ENCODE results near the gene UBR1.

The UBR1 gene

DNA sequence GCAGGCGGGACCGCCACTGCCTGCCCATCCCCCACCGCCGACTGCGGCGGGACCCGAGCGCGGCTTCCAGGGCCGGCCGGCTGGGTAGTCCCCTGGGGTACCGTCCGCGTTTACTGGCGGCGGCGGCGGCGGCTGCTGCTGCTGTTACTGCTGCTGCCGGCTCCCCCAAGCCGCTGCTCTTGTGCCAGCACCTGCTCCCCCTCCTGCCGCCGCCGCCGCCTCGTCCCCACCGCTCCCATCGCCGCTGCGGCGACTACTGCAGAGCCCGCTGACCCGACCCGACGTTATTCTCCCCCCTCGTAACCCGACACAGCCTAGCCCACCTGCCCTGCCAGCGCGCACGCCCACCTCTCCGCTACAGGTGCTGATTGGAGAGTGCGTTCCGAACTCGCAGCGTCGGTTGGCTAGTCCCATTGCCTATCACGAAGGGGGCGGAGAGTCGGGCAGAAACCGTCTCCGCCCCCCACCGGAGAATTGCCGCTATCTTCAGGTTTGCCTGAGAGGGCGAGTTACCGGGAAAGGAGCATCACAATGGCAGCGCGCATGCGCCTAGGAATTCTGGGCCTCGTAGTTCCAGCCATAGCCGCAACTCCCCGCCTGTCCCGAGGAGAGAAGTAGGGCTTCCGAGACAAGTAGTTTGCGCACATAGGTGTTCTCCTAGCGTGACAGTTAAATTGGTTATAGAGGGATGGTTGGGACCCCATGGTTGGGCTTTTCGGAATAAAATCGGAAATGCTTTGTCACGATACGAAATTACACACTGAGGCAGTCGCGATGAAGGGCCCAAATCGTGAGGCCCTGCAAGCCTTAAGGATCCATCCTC lies 185.1 kb downstream of the UBR1 start, which contains the start of gene TTBK2:
Gene TTBK2, minus strand, starts transcription at position 260 of the 823 bp plus-strand sequence. CDS start 42,161 bp downstream, outside the sequence.
- Histone ChIP-seq H3K27ac (no peak within 1 kb of the TSS; the same call in 1 of the 2 replicates), H3K4me2 (peak within 1 kb of the TSS; percentile 71)

DNA sequence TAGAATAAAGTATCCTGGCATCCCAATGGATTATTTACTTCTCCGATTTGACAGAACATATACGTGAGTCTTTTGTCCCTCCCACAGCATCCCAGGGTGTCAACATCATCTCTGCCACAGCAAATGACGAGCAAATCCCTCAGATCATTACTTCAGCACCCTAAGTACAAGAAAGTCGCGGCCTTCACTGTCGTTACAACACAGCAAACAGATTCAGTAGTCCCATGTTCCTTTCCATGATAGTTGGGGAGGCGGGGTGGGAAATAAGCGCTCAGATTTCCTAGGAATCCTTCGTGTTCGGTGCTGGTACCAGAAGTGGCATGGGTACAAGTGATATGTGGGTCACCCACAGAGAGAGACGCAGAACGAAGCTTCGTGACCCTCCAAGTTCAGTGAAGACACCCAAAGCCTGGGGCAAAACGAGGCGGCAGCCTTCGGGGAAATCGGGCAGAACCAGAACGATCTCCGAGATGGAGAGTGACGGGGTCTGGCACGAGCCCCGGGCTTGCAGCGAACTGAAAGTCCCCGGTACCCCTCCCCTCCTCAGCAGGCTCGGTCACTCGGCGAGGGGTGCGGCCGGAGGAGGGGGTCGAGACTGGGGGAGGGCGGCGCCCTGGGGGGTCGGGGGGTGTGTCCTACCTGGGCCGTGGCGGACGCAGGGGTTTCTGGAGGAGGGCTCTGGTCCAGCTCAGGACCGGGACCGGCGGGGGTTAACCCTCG lies 185.9 kb downstream of the UBR1 start:
- Histone ChIP-seq H3K4me3 (IDR thresholded peaks at IDR 0.05; ENCODE audit: insufficient read depth, low read depth, low read length) (peak overlapping the region; percentile 59), H2AFZ (ENCODE audit: low read depth) (peak overlapping the region; percentile 97), H3K79me2 (ENCODE audit: insufficient read depth, low read depth) (peaks cover 21% of the 10 kb centered on the region), H3K9ac (peak overlapping the region; percentile 35; the same call in 1 of the 2 replicates), H3K36me3 (ENCODE audit: insufficient read depth) (no peaks in the 10 kb centered on the region), H3K27me3 (ENCODE audit: insufficient read depth, low read depth) (no peaks in the 10 kb centered on the region), H3K27ac (no peak overlapping the region; the same call in 1 of the 2 replicates), H4K20me1 (ENCODE audit: insufficient read depth) (0 out of 2 replicates have a peak, but pooled peaks cover 4% of the 10 kb centered on the region), H3K4me1 (ENCODE audit: low read depth, poor library complexity, severe bottlenecking) (peaks cover 45% of the 10 kb centered on the region), H3K4me2 (peak overlapping the region; percentile 63)
- TF ChIP-seq, protein P1, sequence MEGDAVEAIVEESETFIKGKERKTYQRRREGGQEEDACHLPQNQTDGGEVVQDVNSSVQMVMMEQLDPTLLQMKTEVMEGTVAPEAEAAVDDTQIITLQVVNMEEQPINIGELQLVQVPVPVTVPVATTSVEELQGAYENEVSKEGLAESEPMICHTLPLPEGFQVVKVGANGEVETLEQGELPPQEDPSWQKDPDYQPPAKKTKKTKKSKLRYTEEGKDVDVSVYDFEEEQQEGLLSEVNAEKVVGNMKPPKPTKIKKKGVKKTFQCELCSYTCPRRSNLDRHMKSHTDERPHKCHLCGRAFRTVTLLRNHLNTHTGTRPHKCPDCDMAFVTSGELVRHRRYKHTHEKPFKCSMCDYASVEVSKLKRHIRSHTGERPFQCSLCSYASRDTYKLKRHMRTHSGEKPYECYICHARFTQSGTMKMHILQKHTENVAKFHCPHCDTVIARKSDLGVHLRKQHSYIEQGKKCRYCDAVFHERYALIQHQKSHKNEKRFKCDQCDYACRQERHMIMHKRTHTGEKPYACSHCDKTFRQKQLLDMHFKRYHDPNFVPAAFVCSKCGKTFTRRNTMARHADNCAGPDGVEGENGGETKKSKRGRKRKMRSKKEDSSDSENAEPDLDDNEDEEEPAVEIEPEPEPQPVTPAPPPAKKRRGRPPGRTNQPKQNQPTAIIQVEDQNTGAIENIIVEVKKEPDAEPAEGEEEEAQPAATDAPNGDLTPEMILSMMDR (conservative IDR thresholded peaks at IDR 0.05; ENCODE audit: low read depth, low read length), result no peak

More for the DNA sequence above, 185.1 kb downstream of the UBR1 start, which contains the start of gene TTBK2:
- 0 out of 2 replicates have a peak, but pooled peaks cover 4% of the 10 kb centered on the region for H4K20me1 ChIP-seq (ENCODE audit: insufficient read depth)
- H3K36me3 ChIP-seq (ENCODE audit: insufficient read depth), result no peaks in the 10 kb centered on the region
- peaks cover 21% of the 10 kb centered on the region for H3K79me2 ChIP-seq (ENCODE audit: insufficient read depth, low read depth)
- peak within 1 kb of the TSS; percentile 35; the same call in 1 of the 2 replicates for H3K9ac ChIP-seq
- TF ChIP-seq, protein P1 (conservative IDR thresholded peaks at IDR 0.05; ENCODE audit: low read depth, low read length), result no peak
- peak within 1 kb of the TSS; percentile 97 for H2AFZ ChIP-seq (ENCODE audit: low read depth)
- peak within 1 kb of the TSS; percentile 59 for H3K4me3 ChIP-seq (IDR thresholded peaks at IDR 0.05; ENCODE audit: insufficient read depth, low read depth, low read length)
- H3K4me1 ChIP-seq (ENCODE audit: low read depth, poor library complexity, severe bottlenecking), result peaks cover 37% of the 10 kb centered on the region
- H3K27me3 ChIP-seq (ENCODE audit: insufficient read depth, low read depth), result no peaks in the 10 kb centered on the region

GRCh38 chr15:42919308-42919707 lies 186.5 kb downstream of the UBR1 start:
- no peak overlapping the region for H3K9ac ChIP-seq
- peak overlapping the region; percentile 63 for H3K4me2 ChIP-seq
- H3K36me3 ChIP-seq (ENCODE audit: insufficient read depth), result no peaks in the 10 kb centered on the region
- no peaks in the 10 kb centered on the region for H3K27me3 ChIP-seq (ENCODE audit: insufficient read depth, low read depth)
- peak overlapping the region; percentile 97; the same call in 1 of the 2 replicates for H2AFZ ChIP-seq (ENCODE audit: low read depth)
- H3K4me1 ChIP-seq (ENCODE audit: low read depth, poor library complexity, severe bottlenecking), result peaks cover 51% of the 10 kb centered on the region
- H3K27ac ChIP-seq, result no peak overlapping the region
- H3K79me2 ChIP-seq (ENCODE audit: insufficient read depth, low read depth), result peaks cover 21% of the 10 kb centered on the region
- H4K20me1 ChIP-seq (ENCODE audit: insufficient read depth), result 0 out of 2 replicates have a peak, but pooled peaks cover 4% of the 10 kb centered on the region
- no peak overlapping the region for H3K4me3 ChIP-seq (IDR thresholded peaks at IDR 0.05; ENCODE audit: insufficient read depth, low read depth, low read length)
- TF ChIP-seq, protein P1 (conservative IDR thresholded peaks at IDR 0.05; ENCODE audit: low read depth, low read length), result no peak

- Histone ChIP-seq H3K4me2 (peak overlapping the region; percentile 63; the same call in 1 of the 2 replicates), H3K4me1 (ENCODE audit: low read depth, poor library complexity, severe bottlenecking) (peaks cover 53% of the 10 kb centered on the region), H3K36me3 (ENCODE audit: insufficient read depth) (no peaks in the 10 kb centered on the region), H3K79me2 (ENCODE audit: insufficient read depth, low read depth) (peaks cover 21% of the 10 kb centered on the region), H3K27me3 (ENCODE audit: insufficient read depth, low read depth) (no peaks in the 10 kb centered on the region), H3K9ac (no peak overlapping the region), H2AFZ (ENCODE audit: low read depth) (no peak overlapping the region), H3K4me3 (IDR thresholded peaks at IDR 0.05; ENCODE audit: insufficient read depth, low read depth, low read length) (no peak overlapping the region), H4K20me1 (ENCODE audit: insufficient read depth) (0 out of 2 replicates have a peak, but pooled peaks cover 4% of the 10 kb centered on the region), H3K27ac (no peak overlapping the region; the same call in 1 of the 2 replicates)
- TF ChIP-seq, protein P1 (conservative IDR thresholded peaks at IDR 0.05; ENCODE audit: low read depth, low read length), result no peak
These were observed 187.8 kb downstream of the UBR1 start for GRCh38 chr15:42918047-42918446.

Data from KMS-11 (cell line).